Measurements from ENCODE around the gene SERPINA10. TPM values are rescaled to one million over a fixed set of nuclear protein-coding genes. Genes with fewer than 3 reads are reported as not detected.
A peak's percentile ranks its signal among the peaks of the same experiment; 100 is the strongest.

Gene SERPINA10
- total and polyA plus RNA-seq, 2 of the 13 experiments (the other 11 are each of a cell fraction or from before 2014, with no cell fraction given): 20.1 to 20.2 TPM

GRCh38 chr14:94340533-94340932 is 47.5 kb upstream of the SERPINA10 start (continued):
- TF ChIP-seq ATF4 (CRISPR knock-in tag; IDR thresholded peaks at IDR 0.05) (peak in 1 of 2 experiments; percentile 49; a peak in 1 of 4 replicates), TARDBP (CRISPR knock-in tag; IDR thresholded peaks at IDR 0.05) (peak; percentile 71; the same call in 1 of the 2 replicates), GLMP (CRISPR knock-in tag; IDR thresholded peaks at IDR 0.05; ENCODE audit: borderline replicate concordance) (no peak), ZNF138 (CRISPR knock-in tag; IDR thresholded peaks at IDR 0.05; ENCODE audit: low read depth) (no peak), EHMT2 (IDR thresholded peaks at IDR 0.05; ENCODE audit: borderline replicate concordance, low read depth, low read length) (peak; percentile 77; the same call in 1 of the 2 replicates), ZBTB34 (CRISPR knock-in tag; IDR thresholded peaks at IDR 0.05) (no peak), DPF2 (CRISPR knock-in tag; IDR thresholded peaks at IDR 0.05; ENCODE audit: borderline replicate concordance, low read depth) (peak; percentile 74; the same call in 1 of the 2 replicates), BCL6 (CRISPR knock-in tag; IDR thresholded peaks at IDR 0.05) (peak; percentile 69), ATF3 (CRISPR knock-in tag; IDR thresholded peaks at IDR 0.05) (peak; percentile 10; the same call in 1 of the 2 replicates), ETV6 (CRISPR knock-in tag; conservative IDR thresholded peaks at IDR 0.05) (no peak), NONO (IDR thresholded peaks at IDR 0.05) (no peak), NONO (CRISPR knock-in tag; conservative IDR thresholded peaks at IDR 0.05) (peak; percentile 78), ZNF609 (CRISPR knock-in tag; IDR thresholded peaks at IDR 0.05; ENCODE audit: borderline replicate concordance) (peak; percentile 98), CBFB (CRISPR knock-in tag; IDR thresholded peaks at IDR 0.05) (0 out of 2 replicates have a peak, but pooled peaks have one; percentile 37), MYC (CRISPR knock-in tag; IDR thresholded peaks at IDR 0.05; ENCODE audit: borderline replicate concordance) (no peak), ZNF576 (CRISPR knock-in tag; IDR thresholded peaks at IDR 0.05) (no peak), TBP (CRISPR knock-in tag; IDR thresholded peaks at IDR 0.05) (no peak), POGZ (CRISPR knock-in tag; IDR thresholded peaks at IDR 0.05) (peak; percentile 39; the same call in 1 of the 2 replicates), ZFP1 (CRISPR knock-in tag; IDR thresholded peaks at IDR 0.05) (peak; percentile 90)
- TF ChIP-seq, protein P1, sequence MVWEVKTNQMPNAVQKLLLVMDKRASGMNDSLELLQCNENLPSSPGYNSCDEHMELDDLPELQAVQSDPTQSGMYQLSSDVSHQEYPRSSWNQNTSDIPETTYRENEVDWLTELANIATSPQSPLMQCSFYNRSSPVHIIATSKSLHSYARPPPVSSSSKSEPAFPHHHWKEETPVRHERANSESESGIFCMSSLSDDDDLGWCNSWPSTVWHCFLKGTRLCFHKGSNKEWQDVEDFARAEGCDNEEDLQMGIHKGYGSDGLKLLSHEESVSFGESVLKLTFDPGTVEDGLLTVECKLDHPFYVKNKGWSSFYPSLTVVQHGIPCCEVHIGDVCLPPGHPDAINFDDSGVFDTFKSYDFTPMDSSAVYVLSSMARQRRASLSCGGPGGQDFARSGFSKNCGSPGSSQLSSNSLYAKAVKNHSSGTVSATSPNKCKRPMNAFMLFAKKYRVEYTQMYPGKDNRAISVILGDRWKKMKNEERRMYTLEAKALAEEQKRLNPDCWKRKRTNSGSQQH (CRISPR knock-in tag; IDR thresholded peaks at IDR 0.05; ENCODE audit: low read depth): 0 out of 2 replicates have a peak, but pooled peaks have one; percentile 37

All from HepG2 (cell line).